HepG2 (cell line): ENCODE data around the gene MRPL43. TPM values are rescaled to one million over a fixed set of nuclear protein-coding genes. Genes with fewer than 3 reads are reported as not detected.

Experiments
- ADNP ChIP-seq: sonication (generic); formaldehyde crosslinking; IDR thresholded peaks from 2 replicates; pipeline ENCODE4 v1.4.0; 2020; ENCODE audit warnings: missing genetic modification reagents
- CEBPZ ChIP-seq: IDR thresholded peaks from 2 replicates; pipeline ENCODE4 v1.6.1; 2012; ENCODE audit warnings: low read length, improper control_type of control experiment
- HINFP ChIP-seq: sonication (generic); formaldehyde crosslinking; IDR thresholded peaks from 2 replicates; pipeline ENCODE4 v1.4.0; 2020; ENCODE audit warnings: low read depth, mild to moderate bottlenecking, missing genetic modification reagents
- PRMT3 ChIP-seq: sonication (generic); formaldehyde crosslinking; IDR thresholded peaks from 2 replicates; pipeline ENCODE4 v1.8.1; 2022; ENCODE audit warnings: low read depth, mild to moderate bottlenecking, moderate library complexity, missing genetic modification reagents, borderline replicate concordance
- RARG ChIP-seq: sonication (generic); formaldehyde crosslinking; IDR thresholded peaks from 2 replicates; pipeline ENCODE4 v1.4.0; 2020; ENCODE audit warnings: low read depth, mild to moderate bottlenecking, missing genetic modification reagents
- TCF7 ChIP-seq: sonication (generic); IDR thresholded peaks from 2 replicates; pipeline ENCODE4 v1.6.1; 2016; ENCODE audit warnings: antibody characterized with exemption, low read depth
- ZKSCAN8 ChIP-seq: IDR thresholded peaks from 2 replicates; pipeline ENCODE4 v1.6.1; 2016; ENCODE audit warnings: borderline replicate concordance, missing genetic modification reagents, missing compliant biosample characterization
- ZNF3 ChIP-seq: IDR thresholded peaks from 2 replicates; pipeline ENCODE4 v1.7.0; 2017; ENCODE audit warnings: inconsistent platforms
- ZNF317 ChIP-seq: sonication (generic); formaldehyde crosslinking; IDR thresholded peaks from 2 replicates; pipeline ENCODE4 v1.5.0; 2020; ENCODE audit warnings: mild to moderate bottlenecking, missing genetic modification reagents
- polyA plus RNA-seq, 8 experiments: library from polyadenylated mRNA; depleted of rRNA in 3 of 8; stranded (reverse) in 7 of 8; unstranded in 1 of 8; fragments of >200 nt; fragmentation: Illumina TruSeq in 4 of 8; extraction: Trizol in 4 of 8; gene quantifications; 2 replicates each; pipeline versions ENCODE4 v1.2.1 to v1.2.3, GENCODE V29; 2011 to 2016; ENCODE audit warnings: low read depth in 4 of 8, missing spikeins in 1 of 8, mixed read lengths in 1 of 8; ENCODE audit not compliant: insufficient read depth in 1 of 8
- total RNA-seq, 5 experiments: library from RNA; depleted of rRNA; stranded (reverse); fragments of >200 nt; fragmentation: Illumina TruSeq; extraction: Trizol; gene quantifications; 2 replicates each; pipeline ENCODE4 v1.2.3, GENCODE V29; 2016; ENCODE audit warnings: low read depth in 1 of 5
- TF ChIP-seq, protein P1 (sequence below): sonication (generic); formaldehyde crosslinking; IDR thresholded peaks from 2 replicates; pipeline ENCODE4 v1.4.0; 2020; ENCODE audit warnings: mild to moderate bottlenecking, missing genetic modification reagents
- TF ChIP-seq, protein P2 (sequence below): IDR thresholded peaks from 2 replicates; pipeline ENCODE4 v1.6.1; 2016; ENCODE audit warnings: mild to moderate bottlenecking, missing biosample characterization, missing genetic modification reagents
- TF ChIP-seq, protein P3 (sequence below): sonication (generic); formaldehyde crosslinking; IDR thresholded peaks from 2 replicates; pipeline ENCODE4 v1.5.1; 2020; ENCODE audit warnings: mild to moderate bottlenecking, moderate library complexity, missing genetic modification reagents
- TF ChIP-seq, protein P4 (sequence below): sonication (generic); formaldehyde crosslinking; IDR thresholded peaks from 2 replicates; pipeline ENCODE4 v1.4.0; 2020; ENCODE audit warnings: missing genetic modification reagents

Gene MRPL43
- total and polyA plus RNA-seq, 2 of the 13 experiments (the other 11 are each of a cell fraction or from before 2014, with no cell fraction given), result 71.0 to 73.7 TPM

GRCh38 chr10:100998183-100998990, 11.1 kb upstream of the MRPL43 start (continued):
- TF ChIP-seq, protein P1, sequence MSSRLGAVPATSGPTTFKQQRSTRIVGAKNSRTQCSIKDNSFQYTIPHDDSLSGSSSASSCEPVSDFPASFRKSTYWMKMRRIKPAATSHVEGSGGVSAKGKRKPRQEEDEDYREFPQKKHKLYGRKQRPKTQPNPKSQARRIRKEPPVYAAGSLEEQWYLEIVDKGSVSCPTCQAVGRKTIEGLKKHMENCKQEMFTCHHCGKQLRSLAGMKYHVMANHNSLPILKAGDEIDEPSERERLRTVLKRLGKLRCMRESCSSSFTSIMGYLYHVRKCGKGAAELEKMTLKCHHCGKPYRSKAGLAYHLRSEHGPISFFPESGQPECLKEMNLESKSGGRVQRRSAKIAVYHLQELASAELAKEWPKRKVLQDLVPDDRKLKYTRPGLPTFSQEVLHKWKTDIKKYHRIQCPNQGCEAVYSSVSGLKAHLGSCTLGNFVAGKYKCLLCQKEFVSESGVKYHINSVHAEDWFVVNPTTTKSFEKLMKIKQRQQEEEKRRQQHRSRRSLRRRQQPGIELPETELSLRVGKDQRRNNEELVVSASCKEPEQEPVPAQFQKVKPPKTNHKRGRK (CRISPR knock-in tag), result no peak
- TF ChIP-seq RARG (CRISPR knock-in tag), result no peak
- no peak for TF ChIP-seq ADNP (CRISPR knock-in tag)
- no peak for TF ChIP-seq TCF7
- TF ChIP-seq, protein P2, sequence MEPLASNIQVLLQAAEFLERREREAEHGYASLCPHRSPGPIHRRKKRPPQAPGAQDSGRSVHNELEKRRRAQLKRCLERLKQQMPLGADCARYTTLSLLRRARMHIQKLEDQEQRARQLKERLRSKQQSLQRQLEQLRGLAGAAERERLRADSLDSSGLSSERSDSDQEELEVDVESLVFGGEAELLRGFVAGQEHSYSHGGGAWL (CRISPR knock-in tag), result no peak; the same call in 1 of the 2 replicates
- TF ChIP-seq PRMT3 (CRISPR knock-in tag), result no peak
- TF ChIP-seq ZNF3 (CRISPR knock-in tag), result no peak
- TF ChIP-seq HINFP (CRISPR knock-in tag), result no peak
- TF ChIP-seq CEBPZ, result no peak
- TF ChIP-seq, protein P3, sequence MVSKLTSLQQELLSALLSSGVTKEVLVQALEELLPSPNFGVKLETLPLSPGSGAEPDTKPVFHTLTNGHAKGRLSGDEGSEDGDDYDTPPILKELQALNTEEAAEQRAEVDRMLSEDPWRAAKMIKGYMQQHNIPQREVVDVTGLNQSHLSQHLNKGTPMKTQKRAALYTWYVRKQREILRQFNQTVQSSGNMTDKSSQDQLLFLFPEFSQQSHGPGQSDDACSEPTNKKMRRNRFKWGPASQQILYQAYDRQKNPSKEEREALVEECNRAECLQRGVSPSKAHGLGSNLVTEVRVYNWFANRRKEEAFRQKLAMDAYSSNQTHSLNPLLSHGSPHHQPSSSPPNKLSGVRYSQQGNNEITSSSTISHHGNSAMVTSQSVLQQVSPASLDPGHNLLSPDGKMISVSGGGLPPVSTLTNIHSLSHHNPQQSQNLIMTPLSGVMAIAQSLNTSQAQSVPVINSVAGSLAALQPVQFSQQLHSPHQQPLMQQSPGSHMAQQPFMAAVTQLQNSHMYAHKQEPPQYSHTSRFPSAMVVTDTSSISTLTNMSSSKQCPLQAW (CRISPR knock-in tag), result peak; percentile 63; the same call in 1 of the 2 replicates
- TF ChIP-seq, protein P4, sequence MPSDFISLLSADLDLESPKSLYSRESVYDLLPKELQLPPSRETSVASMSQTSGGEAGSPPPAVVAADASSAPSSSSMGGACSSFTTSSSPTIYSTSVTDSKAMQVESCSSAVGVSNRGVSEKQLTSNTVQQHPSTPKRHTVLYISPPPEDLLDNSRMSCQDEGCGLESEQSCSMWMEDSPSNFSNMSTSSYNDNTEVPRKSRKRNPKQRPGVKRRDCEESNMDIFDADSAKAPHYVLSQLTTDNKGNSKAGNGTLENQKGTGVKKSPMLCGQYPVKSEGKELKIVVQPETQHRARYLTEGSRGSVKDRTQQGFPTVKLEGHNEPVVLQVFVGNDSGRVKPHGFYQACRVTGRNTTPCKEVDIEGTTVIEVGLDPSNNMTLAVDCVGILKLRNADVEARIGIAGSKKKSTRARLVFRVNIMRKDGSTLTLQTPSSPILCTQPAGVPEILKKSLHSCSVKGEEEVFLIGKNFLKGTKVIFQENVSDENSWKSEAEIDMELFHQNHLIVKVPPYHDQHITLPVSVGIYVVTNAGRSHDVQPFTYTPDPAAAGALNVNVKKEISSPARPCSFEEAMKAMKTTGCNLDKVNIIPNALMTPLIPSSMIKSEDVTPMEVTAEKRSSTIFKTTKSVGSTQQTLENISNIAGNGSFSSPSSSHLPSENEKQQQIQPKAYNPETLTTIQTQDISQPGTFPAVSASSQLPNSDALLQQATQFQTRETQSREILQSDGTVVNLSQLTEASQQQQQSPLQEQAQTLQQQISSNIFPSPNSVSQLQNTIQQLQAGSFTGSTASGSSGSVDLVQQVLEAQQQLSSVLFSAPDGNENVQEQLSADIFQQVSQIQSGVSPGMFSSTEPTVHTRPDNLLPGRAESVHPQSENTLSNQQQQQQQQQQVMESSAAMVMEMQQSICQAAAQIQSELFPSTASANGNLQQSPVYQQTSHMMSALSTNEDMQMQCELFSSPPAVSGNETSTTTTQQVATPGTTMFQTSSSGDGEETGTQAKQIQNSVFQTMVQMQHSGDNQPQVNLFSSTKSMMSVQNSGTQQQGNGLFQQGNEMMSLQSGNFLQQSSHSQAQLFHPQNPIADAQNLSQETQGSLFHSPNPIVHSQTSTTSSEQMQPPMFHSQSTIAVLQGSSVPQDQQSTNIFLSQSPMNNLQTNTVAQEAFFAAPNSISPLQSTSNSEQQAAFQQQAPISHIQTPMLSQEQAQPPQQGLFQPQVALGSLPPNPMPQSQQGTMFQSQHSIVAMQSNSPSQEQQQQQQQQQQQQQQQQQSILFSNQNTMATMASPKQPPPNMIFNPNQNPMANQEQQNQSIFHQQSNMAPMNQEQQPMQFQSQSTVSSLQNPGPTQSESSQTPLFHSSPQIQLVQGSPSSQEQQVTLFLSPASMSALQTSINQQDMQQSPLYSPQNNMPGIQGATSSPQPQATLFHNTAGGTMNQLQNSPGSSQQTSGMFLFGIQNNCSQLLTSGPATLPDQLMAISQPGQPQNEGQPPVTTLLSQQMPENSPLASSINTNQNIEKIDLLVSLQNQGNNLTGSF (CRISPR knock-in tag), result no peak
- TF ChIP-seq ZNF317 (CRISPR knock-in tag), result peak; percentile 39; the same call in 1 of the 2 replicates
- peak; percentile 45; the same call in 1 of the 2 replicates for TF ChIP-seq ZKSCAN8 (CRISPR knock-in tag)
